HG02678 (cell line): ENCODE data around the gene GABRG1.

ENCODE experiments used
- ATAC-seq: cut with Tn5 transposase; IDR thresholded peaks from one replicate; pipeline ENCODE4 v1.9.1; 2021; ENCODE audit warnings: mild to moderate bottlenecking, moderate library complexity; ENCODE audit not compliant: unreplicated experiment

GABRG1 gene

GRCh38 chr4:46123913-46124755 is at the start of gene GABRG1:
GABRG1 (minus strand) TSS chr4:46124054; CDS start chr4:46123913, 141 bp downstream.
- no peak for ATAC-seq

DNA sequence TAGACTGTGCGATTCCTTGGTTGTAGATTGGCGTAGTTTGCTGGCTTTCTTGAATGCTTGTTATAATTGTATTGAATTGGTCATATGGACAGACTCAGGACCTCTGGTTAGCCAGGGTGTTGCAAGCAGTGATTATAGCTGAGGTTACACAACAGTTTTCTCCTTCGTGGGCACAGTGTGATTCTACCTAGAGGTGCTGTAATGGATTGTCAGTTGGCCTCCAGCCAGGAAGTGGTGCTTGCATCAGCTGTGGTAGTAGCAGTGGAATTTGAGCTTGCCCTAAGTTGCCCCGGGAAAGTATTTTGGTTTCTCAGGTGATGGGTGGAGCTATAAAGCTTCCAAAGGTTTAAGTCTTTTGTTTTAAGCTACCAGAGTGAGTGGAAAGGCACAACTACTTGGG is 23.1 kb upstream of the GABRG1 start:
- no peak for ATAC-seq

- no peak for ATAC-seq
These were observed 7.7 kb upstream of the GABRG1 start for GRCh38 chr4:46131498-46132057.

DNA sequence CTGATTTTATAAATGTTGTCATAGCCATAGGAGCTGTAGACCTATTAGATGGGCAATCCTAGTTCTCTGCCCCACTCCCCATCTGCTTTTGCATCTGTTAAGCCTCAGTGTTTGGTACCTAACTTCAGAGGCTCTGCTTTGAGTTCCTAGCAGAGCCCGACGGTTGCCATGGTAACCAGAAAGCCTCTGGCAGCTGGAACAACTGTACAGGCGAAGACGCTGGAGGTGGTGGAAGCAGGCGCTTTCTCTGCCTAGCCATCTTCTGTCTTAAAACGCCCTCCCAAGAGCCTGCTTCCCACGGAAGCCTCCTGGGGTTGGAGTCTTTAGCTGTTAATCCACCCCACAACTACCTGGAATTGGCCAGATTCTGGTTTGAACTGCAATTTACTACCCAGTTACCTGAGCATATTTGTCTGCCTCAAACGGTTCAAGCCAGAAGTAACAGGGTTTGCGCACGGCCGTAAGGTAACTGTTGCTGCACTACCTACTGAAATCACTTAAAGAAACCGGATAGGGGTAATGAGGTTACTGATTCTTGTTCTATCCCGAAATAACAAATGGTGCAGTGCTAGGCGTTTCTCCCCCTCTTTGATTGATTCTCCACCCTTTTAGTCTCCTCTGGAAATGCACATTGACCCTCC is 1.0 kb upstream of the GABRG1 start:
- ATAC-seq: no peak

DNA sequence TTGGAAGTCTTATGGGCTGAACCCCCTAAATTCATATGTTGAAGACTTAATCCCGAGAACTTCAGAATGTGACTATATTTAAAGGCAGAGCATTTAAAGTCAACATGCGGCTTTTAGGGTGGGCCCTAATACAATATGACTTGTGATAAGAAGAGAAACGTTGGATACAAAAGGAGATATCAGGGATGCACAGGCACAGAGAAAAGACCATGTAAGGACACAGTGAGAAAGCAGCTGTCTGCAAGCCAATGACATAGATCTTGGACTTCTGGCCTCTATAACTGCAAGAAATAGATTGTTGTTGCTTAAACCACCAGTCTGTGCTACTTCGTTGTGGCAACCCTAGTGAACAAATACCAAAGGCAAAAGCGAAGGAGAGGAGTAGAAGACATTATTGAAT is 42.2 kb downstream of the GABRG1 start:
- ATAC-seq: no peak

- ATAC-seq: no peak
These were observed 42.6 kb downstream of the GABRG1 start for GRCh38 chr4:46081248-46081647.

- no peak for ATAC-seq
These were observed 50.1 kb downstream of the GABRG1 start for GRCh38 chr4:46073778-46074177.

- ATAC-seq: no peak
These were observed 72.5 kb downstream of the GABRG1 start for GRCh38 chr4:46051392-46051791.

DNA sequence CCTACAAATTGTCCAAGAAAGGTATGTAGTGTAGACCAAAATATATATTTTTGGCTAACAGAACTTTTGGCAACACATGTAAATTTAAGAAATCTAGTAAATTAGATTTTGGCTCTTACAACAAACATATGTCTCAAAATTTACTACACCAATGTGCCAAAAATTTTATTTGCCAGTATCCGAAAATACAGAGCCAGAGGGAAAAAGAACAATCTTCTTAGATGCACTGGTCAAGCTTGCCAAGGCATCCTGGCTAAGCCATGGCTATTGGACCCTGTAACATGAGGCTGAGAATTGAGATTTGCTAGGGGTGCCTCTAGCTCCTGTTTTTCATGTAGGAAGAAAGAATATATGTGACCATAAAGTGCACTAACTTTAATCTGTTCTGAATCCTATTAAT is 91.8 kb downstream of the GABRG1 start:
- ATAC-seq: no peak

DNA sequence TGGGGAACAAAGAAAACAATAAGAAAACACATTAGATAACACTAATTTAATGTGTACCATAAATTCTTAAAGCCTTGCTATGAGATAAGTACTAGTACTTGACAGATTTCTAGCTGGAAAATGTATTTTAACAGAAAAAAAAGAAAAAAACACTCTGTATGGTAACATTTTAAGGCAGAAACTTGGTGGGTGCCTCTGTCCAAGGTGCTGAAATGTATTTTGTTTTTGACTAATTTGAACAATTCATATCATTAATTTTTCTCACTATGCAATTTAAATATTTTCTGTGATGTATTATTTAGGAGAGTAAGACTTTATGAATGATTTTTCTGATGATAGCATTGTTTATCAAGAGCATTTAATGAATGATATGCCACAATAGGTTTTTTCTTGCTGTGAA is 107.5 kb downstream of the GABRG1 start:
- ATAC-seq: no peak

DNA sequence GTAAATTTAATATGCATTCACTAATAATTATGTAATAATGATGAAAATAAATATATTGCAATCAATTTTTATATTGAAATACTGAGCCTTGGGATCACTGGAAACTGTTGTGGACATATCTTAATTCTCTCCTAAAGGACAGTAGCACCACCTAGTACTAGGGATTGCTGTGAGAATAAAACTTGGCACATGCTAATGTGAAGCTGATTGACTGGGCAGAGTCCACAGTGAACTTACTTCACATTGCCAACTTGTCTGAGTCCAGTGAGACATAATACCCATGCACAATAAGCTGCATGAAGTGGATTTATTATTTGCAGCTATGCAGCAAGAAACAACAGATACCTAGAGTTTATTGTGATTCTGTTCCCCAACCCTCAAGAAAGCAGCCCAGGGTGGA is 131.1 kb downstream of the GABRG1 start:
- no peak for ATAC-seq

- ATAC-seq: no peak
These were observed 134.1 kb downstream of the GABRG1 start for GRCh38 chr4:45989775-45990174.

- ATAC-seq: no peak
These were observed 136.0 kb downstream of the GABRG1 start for GRCh38 chr4:45987858-45988257.
